Gastrocnemius medialis (tissue), 4 donors: ENCODE data around the gene RICTOR. TPM values are rescaled to one million over a fixed set of nuclear protein-coding genes. Genes with fewer than 3 reads are reported as not detected.

Experiments
- ATAC-seq, 2 donors: fragments of 150-250 bp; one replicate each; pipeline ENCODE4 v1.9.1; 2016
- DNase-seq, 2 donors: peaks; one replicate each; pipeline ENCODE4 v3.0.0-alpha.2; 2019
- H3K27ac ChIP-seq, 4 donors: fragments of 200-600 bp; sonication (generic); 1 replicate in 1 of 4; 2 replicates in 3 of 4; pipeline ENCODE4 v1.5.1; 2016 to 2018; ENCODE audit warnings: mild to moderate bottlenecking in 2 of 4, moderate library complexity in 1 of 4
- H3K27me3 ChIP-seq, 3 donors: fragments of 200-600 bp; sonication (generic) in 2 of 3; 1 replicate in 1 of 3; 2 replicates in 2 of 3; pipeline versions ENCODE4 v1.5.1 to v1.6.0; 2016 to 2019; ENCODE audit warnings: mild to moderate bottlenecking in 1 of 3, moderate library complexity in 1 of 3
- H3K36me3 ChIP-seq, 2 donors: fragments of 200-600 bp; sonication (generic) in 1 of 2; one replicate each; pipeline ENCODE4 v1.5.1; 2017 to 2018
- H3K4me1 ChIP-seq, 2 donors: fragments of 200-600 bp; sonication (generic) in 1 of 2; one replicate each; pipeline ENCODE4 v1.5.1; 2016 to 2017; ENCODE audit warnings: mild to moderate bottlenecking in 2 of 2
- H3K4me3 ChIP-seq, 4 donors: fragments of 200-600 bp; sonication (generic) in 3 of 4; 1 replicate in 1 of 4; 2 replicates in 3 of 4; pipeline ENCODE4 v1.5.1; 2016 to 2019; ENCODE audit warnings: mild to moderate bottlenecking in 2 of 4
- H3K9me3 ChIP-seq, 3 donors: fragments of 200-600 bp; sonication (generic) in 2 of 3; 1 replicate in 1 of 3; 2 replicates in 2 of 3; pipeline ENCODE4 v1.5.1; 2016 to 2019
- CTCF ChIP-seq, 5 experiments: fragments of 450-650 bp in 3 of 5; fragments of 200-600 bp in 2 of 5; sonication (generic) in 2 of 5; IDR thresholded peaks in 4 of 5; conservative IDR thresholded peaks in 1 of 5; 1 replicate in 4 of 5; 2 replicates in 1 of 5; pipeline ENCODE4 v1.5.1; 2016 to 2019; ENCODE audit warnings: antibody characterized with exemption in 5 of 5, mild to moderate bottlenecking in 3 of 5, moderate library complexity in 3 of 5
- POLR2A ChIP-seq, 2 donors: fragments of 450-650 bp; IDR thresholded peaks; one replicate each; pipeline ENCODE4 v1.6.1; 2017; ENCODE audit warnings: antibody characterized with exemption in 2 of 2, mild to moderate bottlenecking in 2 of 2, moderate library complexity in 2 of 2
- in situ Hi-C, 4 donors: fragments of 200-750 bp; cut with MboI; loops; one replicate each; pipeline versions ENCODE4 v1.15.0 to v1.8.0; 2017; ENCODE audit warnings: low sequenced_read_pairs in 4 of 4
- intact Hi-C: fragments of 100-400 bp; cut with DNase I; formaldehyde crosslinking; loops from one replicate; pipeline ENCODE4 v1.15.1; 2023; ENCODE audit warnings: low total_unique reads
- total RNA-seq, 4 donors: library from RNA; depleted of rRNA; stranded (reverse); fragments of >200 nt; gene quantifications; one replicate each; pipeline versions ENCODE4 v1.1.0 to v1.2.3, GENCODE V29; 2016

Gene RICTOR
- total RNA-seq, 4 donors from 2014 or later = 28.9 to 56.9 (median 37.0) TPM

GRCh38 chr5:39020458-39020857 is 53.7 kb downstream of the RICTOR start:
- in situ Hi-C loops = no loop called here
- H3K9me3 ChIP-seq = no peaks in the 10 kb centered on the region
- intact Hi-C loops = no loop called here
- no peak for TF ChIP-seq POLR2A (IDR thresholded peaks at IDR 0.05)
- TF ChIP-seq CTCF (IDR thresholded peaks at IDR 0.05 in 4 of 5, conservative IDR thresholded peaks at IDR 0.05 in 1 of 5) = no peak
- DNase-seq (no peak), ATAC-seq (no peak)
- H3K27ac ChIP-seq = peak overlapping the region in 1 of 4 donors; percentile 3
- peaks cover 33 to 64% of the 10 kb centered on the region in 2 donors for H3K4me1 ChIP-seq
- H3K36me3 ChIP-seq = peaks cover 0 to 15% of the 10 kb centered on the region in 2 donors
- no peaks in the 10 kb centered on the region for H3K27me3 ChIP-seq
- H3K4me3 ChIP-seq = no peak overlapping the region

GRCh38 chr5:39019254-39019653 is 54.9 kb downstream of the RICTOR start:
- in situ Hi-C loops (loop anchor here in 1 of 4 donors (10.0 kb wide), 1 partner anchor 46 kb away; no protein-coding TSS in a partner anchor), intact Hi-C loops (loop anchor here (10.0 kb wide), 1 partner anchor 206 kb away; no protein-coding TSS in a partner anchor)
- Histone ChIP-seq H3K27ac (peak overlapping the region in 1 of 4 donors; percentile 7), H3K4me3 (no peak overlapping the region), H3K4me1 (peaks cover 37 to 66% of the 10 kb centered on the region in 2 donors), H3K9me3 (no peaks in the 10 kb centered on the region), H3K27me3 (no peaks in the 10 kb centered on the region), H3K36me3 (peaks cover 0 to 15% of the 10 kb centered on the region in 2 donors)
- no peak for ATAC-seq
- no peak for TF ChIP-seq POLR2A (IDR thresholded peaks at IDR 0.05)
- TF ChIP-seq CTCF (IDR thresholded peaks at IDR 0.05 in 4 of 5, conservative IDR thresholded peaks at IDR 0.05 in 1 of 5) = no peak
- DNase-seq = no peak

- DNase-seq (no peak), ATAC-seq (no peak)
- peak overlapping the region in 3 of 4 donors; percentile 85 to 89 (median 88) for H3K27ac ChIP-seq
- H3K9me3 ChIP-seq = no peaks in the 10 kb centered on the region
- in situ Hi-C loops = loop anchor here in 1 of 4 donors (10.0 kb wide), 1 partner anchor 47 kb away; no protein-coding TSS in a partner anchor
- peaks cover 37 to 64% of the 10 kb centered on the region in 2 donors for H3K4me1 ChIP-seq
- H3K36me3 ChIP-seq = peaks cover 0 to 15% of the 10 kb centered on the region in 2 donors
- H3K4me3 ChIP-seq = no peak overlapping the region
- TF ChIP-seq POLR2A (IDR thresholded peaks at IDR 0.05) = no peak
- TF ChIP-seq CTCF (IDR thresholded peaks at IDR 0.05 in 4 of 5, conservative IDR thresholded peaks at IDR 0.05 in 1 of 5) = no peak
- no peaks in the 10 kb centered on the region for H3K27me3 ChIP-seq
- intact Hi-C loops = loop anchor here (10.0 kb wide), 1 partner anchor 207 kb away; no protein-coding TSS in a partner anchor
Measured at GRCh38 chr5:39017504-39017903, 56.7 kb downstream of the RICTOR start.

GRCh38 chr5:39016587-39017275 is 57.5 kb downstream of the RICTOR start:
- peak overlapping the region; percentile 82 to 89 (median 86) for H3K27ac ChIP-seq
- DNase-seq = no peak
- in situ Hi-C loops = loop anchor here in 1 of 4 donors (10.0 kb wide), 1 partner anchor 48 kb away; no protein-coding TSS in a partner anchor
- H3K9me3 ChIP-seq = no peaks in the 10 kb centered on the region
- no peaks in the 10 kb centered on the region for H3K27me3 ChIP-seq
- peaks cover 32 to 56% of the 10 kb centered on the region in 2 donors for H3K4me1 ChIP-seq
- H3K4me3 ChIP-seq = no peak overlapping the region
- ATAC-seq = no peak
- no peak for TF ChIP-seq CTCF (IDR thresholded peaks at IDR 0.05 in 4 of 5, conservative IDR thresholded peaks at IDR 0.05 in 1 of 5)
- TF ChIP-seq POLR2A (IDR thresholded peaks at IDR 0.05) = no peak
- intact Hi-C loops = loop anchor here (10.0 kb wide), 1 partner anchor 208 kb away; no protein-coding TSS in a partner anchor
- peaks cover 0 to 20% of the 10 kb centered on the region in 2 donors for H3K36me3 ChIP-seq
